ENCODE data around the gene PIGU. TPM values are rescaled to one million over a fixed set of nuclear protein-coding genes. Genes with fewer than 3 reads are reported as not detected.
A peak's percentile ranks its signal among the peaks of the same experiment; 100 is the strongest.

Gene PIGU
- total and polyA plus RNA-seq, 2 of the 13 experiments (the other 11 are each of a cell fraction or from before 2014, with no cell fraction given) = 45.5 to 231 TPM

DNA sequence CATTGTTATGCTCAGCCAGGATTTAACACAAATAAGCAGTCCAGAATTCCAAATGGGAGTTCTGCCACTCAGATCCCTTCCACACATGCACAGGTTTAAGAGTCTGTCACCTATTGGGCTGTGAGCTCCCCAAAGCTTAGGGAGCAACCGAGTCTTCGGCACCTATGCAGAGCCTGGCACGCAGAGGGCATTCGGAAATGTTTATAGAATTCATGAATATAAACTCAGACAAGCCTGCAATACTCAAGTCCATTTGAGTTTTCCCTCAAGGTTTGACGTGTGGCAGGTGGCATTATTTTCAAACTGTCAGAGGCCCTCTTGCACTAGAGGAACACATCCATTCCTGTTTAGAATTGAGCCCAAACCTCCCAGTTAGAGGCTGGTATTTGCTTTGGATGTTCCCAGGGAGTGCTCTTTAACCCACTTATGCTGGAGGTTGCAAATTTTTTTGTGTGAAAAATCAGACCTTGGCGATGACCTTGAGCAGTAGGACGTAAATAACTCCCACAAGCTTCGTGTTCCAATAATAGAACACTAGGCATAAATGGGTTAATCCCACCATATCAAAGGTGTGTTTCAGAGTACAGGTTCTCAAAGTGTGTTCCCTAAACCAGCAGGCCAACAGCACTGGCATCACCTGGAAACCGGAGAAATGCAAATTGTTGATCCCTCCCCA lies 90.3 kb downstream of the PIGU start (continued):
- TF ChIP-seq ZNF543 (CRISPR knock-in tag; IDR thresholded peaks at IDR 0.05) (no peak), IRF2 (CRISPR knock-in tag; IDR thresholded peaks at IDR 0.05) (peak; percentile 59; the same call in 1 of the 2 replicates), KAT2B (IDR thresholded peaks at IDR 0.05; ENCODE audit: borderline replicate concordance, low read depth, low read length) (no peak), ZSCAN25 (CRISPR knock-in tag; IDR thresholded peaks at IDR 0.05) (no peak), RXRB (CRISPR knock-in tag; IDR thresholded peaks at IDR 0.05; ENCODE audit: borderline replicate concordance) (peak; percentile 82), ZNF260 (CRISPR knock-in tag; IDR thresholded peaks at IDR 0.05; ENCODE audit: borderline replicate concordance, low read depth) (no peak), SALL1 (CRISPR knock-in tag; IDR thresholded peaks at IDR 0.05) (peak; percentile 55; the same call in 1 of the 2 replicates), PITX1 (CRISPR knock-in tag; IDR thresholded peaks at IDR 0.05) (0 out of 2 replicates have a peak, but pooled peaks have one; percentile 23), ZNF614 (CRISPR knock-in tag; IDR thresholded peaks at IDR 0.05; ENCODE audit: borderline replicate concordance) (0 out of 2 replicates have a peak, but pooled peaks have one; percentile 12), SOX13 (IDR thresholded peaks at IDR 0.05) (no peak), SOX13 (CRISPR knock-in tag; conservative IDR thresholded peaks at IDR 0.05 in 1 of 2, IDR thresholded peaks at IDR 0.05 in 1 of 2) (peak in 1 of 2 experiments; percentile 37; a peak in 1 of 4 replicates), ZMYM3 (CRISPR knock-in tag; IDR thresholded peaks at IDR 0.05) (no peak), ZNF83 (CRISPR knock-in tag; IDR thresholded peaks at IDR 0.05; ENCODE audit: borderline replicate concordance) (no peak), ZNF839 (CRISPR knock-in tag; IDR thresholded peaks at IDR 0.05; ENCODE audit: borderline replicate concordance) (no peak), CEBPB (IDR thresholded peaks at IDR 0.05; ENCODE audit: borderline replicate concordance, low read depth, low read length) (no peak), ZNF724P (CRISPR knock-in tag; IDR thresholded peaks at IDR 0.05; ENCODE audit: borderline replicate concordance) (no peak), ZNF331 (CRISPR knock-in tag; IDR thresholded peaks at IDR 0.05) (peak; percentile 34; the same call in 1 of the 2 replicates), ZNF777 (CRISPR knock-in tag; IDR thresholded peaks at IDR 0.05) (no peak; the same call in 1 of the 2 replicates)
- TF ChIP-seq, protein P1, sequence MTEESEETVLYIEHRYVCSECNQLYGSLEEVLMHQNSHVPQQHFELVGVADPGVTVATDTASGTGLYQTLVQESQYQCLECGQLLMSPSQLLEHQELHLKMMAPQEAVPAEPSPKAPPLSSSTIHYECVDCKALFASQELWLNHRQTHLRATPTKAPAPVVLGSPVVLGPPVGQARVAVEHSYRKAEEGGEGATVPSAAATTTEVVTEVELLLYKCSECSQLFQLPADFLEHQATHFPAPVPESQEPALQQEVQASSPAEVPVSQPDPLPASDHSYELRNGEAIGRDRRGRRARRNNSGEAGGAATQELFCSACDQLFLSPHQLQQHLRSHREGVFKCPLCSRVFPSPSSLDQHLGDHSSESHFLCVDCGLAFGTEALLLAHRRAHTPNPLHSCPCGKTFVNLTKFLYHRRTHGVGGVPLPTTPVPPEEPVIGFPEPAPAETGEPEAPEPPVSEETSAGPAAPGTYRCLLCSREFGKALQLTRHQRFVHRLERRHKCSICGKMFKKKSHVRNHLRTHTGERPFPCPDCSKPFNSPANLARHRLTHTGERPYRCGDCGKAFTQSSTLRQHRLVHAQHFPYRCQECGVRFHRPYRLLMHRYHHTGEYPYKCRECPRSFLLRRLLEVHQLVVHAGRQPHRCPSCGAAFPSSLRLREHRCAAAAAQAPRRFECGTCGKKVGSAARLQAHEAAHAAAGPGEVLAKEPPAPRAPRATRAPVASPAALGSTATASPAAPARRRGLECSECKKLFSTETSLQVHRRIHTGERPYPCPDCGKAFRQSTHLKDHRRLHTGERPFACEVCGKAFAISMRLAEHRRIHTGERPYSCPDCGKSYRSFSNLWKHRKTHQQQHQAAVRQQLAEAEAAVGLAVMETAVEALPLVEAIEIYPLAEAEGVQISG (CRISPR knock-in tag; IDR thresholded peaks at IDR 0.05) = 0 out of 2 replicates have a peak, but pooled peaks have one; percentile 9
- TF ChIP-seq, protein P2, sequence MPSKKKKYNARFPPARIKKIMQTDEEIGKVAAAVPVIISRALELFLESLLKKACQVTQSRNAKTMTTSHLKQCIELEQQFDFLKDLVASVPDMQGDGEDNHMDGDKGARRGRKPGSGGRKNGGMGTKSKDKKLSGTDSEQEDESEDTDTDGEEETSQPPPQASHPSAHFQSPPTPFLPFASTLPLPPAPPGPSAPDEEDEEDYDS (CRISPR knock-in tag; IDR thresholded peaks at IDR 0.05) = no peak
- TF ChIP-seq, protein P3, sequence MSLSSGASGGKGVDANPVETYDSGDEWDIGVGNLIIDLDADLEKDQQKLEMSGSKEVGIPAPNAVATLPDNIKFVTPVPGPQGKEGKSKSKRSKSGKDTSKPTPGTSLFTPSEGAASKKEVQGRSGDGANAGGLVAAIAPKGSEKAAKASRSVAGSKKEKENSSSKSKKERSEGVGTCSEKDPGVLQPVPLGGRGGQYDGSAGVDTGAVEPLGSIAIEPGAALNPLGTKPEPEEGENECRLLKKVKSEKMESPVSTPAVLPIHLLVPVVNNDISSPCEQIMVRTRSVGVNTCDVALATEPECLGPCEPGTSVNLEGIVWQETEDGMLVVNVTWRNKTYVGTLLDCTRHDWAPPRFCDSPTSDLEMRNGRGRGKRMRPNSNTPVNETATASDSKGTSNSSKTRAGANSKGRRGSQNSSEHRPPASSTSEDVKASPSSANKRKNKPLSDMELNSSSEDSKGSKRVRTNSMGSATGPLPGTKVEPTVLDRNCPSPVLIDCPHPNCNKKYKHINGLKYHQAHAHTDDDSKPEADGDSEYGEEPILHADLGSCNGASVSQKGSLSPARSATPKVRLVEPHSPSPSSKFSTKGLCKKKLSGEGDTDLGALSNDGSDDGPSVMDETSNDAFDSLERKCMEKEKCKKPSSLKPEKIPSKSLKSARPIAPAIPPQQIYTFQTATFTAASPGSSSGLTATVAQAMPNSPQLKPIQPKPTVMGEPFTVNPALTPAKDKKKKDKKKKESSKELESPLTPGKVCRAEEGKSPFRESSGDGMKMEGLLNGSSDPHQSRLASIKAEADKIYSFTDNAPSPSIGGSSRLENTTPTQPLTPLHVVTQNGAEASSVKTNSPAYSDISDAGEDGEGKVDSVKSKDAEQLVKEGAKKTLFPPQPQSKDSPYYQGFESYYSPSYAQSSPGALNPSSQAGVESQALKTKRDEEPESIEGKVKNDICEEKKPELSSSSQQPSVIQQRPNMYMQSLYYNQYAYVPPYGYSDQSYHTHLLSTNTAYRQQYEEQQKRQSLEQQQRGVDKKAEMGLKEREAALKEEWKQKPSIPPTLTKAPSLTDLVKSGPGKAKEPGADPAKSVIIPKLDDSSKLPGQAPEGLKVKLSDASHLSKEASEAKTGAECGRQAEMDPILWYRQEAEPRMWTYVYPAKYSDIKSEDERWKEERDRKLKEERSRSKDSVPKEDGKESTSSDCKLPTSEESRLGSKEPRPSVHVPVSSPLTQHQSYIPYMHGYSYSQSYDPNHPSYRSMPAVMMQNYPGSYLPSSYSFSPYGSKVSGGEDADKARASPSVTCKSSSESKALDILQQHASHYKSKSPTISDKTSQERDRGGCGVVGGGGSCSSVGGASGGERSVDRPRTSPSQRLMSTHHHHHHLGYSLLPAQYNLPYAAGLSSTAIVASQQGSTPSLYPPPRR (CRISPR knock-in tag; IDR thresholded peaks at IDR 0.05; ENCODE audit: borderline replicate concordance) = peak; percentile 48; the same call in 1 of the 2 replicates
